Activated CD8-positive, alpha-beta memory T cell treated with anti-CD3 and anti-CD28 coated beads, Interleukin-2, amount 50 U/mL, for 1 hour (primary cell): ENCODE data around the gene SLC8A1.

ENCODE experiments used
- DNase-seq: peaks from one replicate; pipeline ENCODE4 v3.0.0-alpha.2; 2020; ENCODE audit errors: extremely low read depth

Gene SLC8A1

DNA sequence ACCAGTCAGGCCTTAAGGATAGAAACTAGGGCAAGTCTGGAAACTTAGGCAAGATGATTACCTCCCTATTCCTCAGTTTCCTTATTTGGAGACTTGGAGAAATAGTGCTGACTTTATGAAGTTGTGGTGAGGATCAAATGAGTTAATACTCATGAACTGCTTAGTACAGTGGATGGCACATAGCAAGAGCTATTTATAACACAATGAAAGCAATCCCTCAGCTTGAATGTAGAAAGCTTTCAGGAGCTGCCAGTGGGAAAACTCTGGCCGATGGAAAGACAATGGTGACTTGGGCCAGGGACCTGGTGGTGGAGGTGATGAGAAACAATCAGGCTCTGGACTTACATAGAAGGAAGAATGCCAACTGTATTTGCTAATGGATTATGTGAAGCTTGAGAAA lies 403.4 kb downstream of the SLC8A1 start:
- no peak for DNase-seq

DNA sequence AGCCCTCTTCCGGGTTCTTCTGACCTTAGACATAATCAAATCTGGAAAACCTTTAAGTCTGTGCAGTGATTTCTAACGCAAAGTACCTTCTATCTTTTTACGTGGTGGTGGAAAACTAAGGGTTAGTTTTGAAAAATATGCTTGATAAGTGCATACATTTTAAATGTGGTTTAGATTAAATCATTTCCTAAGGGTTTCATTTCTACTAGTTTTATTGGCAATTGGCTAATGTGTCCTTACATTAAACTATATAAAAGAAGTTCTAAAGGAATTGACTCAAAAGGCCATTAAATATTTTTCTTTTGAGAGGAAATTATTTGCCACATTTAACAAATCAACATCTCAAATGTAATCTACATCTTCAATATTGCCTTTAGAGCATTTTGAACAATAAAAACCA lies 404.5 kb downstream of the SLC8A1 start:
- DNase-seq, result no peak
